Pons (tissue), 1 donor: ENCODE measurements around the gene KRT7.
A peak's percentile ranks its signal among the peaks of the same experiment; 100 is the strongest.

ENCODE experiments used
- DNase-seq: peaks from one replicate; pipeline ENCODE4 v3.0.0-alpha.2; 2016; ENCODE audit warnings: low spot score

Gene KRT7

DNA sequence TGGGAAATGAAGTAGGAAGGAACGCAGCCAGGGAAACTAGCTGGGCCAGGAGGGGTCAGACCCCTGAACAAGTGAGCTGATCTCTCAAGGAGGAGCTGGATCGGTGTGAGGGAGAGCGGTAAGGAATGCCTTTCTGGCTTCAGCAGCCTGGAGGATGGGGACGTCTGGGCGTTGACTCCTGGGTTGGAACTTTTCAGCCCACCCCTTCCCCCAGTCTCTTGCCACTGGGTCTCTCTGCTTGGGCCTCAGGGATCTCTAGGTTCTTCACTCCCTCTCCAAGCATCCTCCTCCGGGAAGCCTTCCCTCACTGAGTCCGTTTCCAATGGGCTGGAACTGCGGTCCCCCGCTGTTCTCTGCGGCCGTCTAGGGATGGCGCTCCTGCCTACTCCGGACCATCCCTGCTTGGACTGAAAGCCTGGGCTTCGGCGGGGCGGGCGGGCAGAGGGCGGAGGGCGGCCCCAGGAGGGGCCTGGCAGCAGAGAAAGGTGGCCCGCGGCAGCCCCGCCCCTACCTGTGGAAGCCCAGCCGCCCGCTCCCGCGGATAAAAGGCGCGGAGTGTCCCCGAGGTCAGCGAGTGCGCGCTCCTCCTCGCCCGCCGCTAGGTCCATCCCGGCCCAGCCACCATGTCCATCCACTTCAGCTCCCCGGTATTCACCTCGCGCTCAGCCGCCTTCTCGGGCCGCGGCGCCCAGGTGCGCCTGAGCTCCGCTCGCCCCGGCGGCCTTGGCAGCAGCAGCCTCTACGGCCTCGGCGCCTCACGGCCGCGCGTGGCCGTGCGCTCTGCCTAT, at the start of gene KRT7:
TSS of gene KRT7 (plus strand) at position 570 of the 788 bp plus-strand sequence. CDS start at position 624, 54 bp downstream.
- no peak for DNase-seq

DNA sequence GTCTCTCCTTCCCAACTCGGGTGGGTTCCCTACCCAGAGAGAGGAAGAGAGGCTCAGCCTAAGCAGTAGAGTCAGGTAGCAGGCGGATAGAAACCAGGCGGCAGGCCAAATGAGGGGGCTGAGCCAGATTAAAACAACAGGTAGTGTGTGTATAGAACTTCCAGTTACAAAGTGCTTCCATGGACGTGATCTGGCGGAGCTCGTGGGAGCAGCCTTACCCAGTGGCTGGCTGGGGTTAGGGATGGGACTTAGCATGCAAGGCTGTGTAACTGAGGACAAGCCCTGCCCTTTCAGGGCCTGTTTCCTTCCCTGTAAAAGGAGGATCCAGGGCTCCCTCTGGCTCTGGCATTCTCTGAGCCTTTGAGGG, 49.5 kb upstream of the KRT7 start:
- DNase-seq: no peak

DNA sequence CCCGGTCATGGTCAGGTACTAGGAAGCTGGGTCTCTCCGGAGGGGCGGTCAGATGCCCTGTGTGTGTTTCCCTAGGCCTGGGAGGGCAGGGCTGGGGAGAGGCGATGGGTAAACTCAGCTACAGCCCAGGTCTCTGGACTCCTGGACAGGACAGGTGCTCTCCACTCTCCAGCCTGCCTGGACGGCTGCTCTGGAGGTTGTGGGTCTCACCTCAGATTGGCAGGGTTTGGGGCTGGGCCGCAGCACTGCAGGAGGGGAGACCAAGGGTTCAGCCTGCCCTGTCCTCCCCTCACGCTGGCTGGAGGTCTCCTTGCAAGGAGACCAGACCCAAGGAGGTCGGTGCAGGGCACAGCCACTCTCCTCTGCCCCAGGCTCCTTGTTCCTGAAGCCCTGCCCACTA, 49.1 kb upstream of the KRT7 start:
- no peak for DNase-seq

DNA sequence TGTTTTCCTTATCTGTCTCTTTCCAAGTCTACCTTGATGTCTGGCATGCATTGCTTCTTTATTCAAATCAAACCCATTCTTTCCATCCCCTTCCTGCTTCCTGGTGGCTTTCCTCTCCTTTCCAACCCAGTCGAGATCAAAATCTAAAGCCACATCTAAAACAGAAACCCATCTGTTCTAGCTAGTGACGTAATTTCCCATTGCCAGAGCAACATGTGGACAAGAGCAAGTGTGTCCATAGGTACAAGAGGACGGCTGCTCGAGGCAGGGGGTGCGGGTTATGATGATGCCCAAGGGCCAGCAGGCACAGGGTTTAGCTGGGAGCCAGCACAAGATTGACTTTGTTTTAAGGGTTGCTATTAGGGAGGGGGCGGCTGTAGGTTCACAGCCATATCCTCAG, 48.2 kb upstream of the KRT7 start:
- no peak for DNase-seq

DNA sequence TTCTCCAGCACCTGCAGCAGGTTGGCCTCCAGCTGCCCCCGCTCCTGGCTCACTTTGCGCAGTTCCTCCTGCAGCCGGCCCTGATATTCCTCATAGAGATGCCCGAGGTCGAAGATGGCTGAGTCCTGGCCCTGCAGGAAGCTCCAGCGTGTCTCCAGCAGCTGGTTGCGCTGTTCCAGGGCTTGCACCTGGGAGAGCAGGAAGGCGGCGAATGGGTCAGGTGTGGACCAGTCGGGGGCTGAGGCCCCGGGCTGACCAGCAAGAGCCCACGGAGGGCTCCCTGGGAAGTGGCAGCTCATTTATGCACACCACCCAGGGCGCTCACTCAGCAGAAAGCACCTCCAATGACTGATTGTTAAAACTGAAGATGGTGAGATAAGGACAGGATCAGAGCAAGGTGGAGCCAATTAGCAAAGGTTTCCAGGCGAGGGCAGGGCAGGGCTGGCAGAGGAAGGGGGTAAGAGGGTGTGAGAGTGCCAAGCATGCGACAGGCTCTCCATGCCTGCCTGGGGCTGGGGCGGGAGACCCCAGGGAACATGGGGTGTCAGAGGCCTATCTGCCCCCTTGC, 47.6 kb upstream of the KRT7 start:
- DNase-seq: no peak

DNA sequence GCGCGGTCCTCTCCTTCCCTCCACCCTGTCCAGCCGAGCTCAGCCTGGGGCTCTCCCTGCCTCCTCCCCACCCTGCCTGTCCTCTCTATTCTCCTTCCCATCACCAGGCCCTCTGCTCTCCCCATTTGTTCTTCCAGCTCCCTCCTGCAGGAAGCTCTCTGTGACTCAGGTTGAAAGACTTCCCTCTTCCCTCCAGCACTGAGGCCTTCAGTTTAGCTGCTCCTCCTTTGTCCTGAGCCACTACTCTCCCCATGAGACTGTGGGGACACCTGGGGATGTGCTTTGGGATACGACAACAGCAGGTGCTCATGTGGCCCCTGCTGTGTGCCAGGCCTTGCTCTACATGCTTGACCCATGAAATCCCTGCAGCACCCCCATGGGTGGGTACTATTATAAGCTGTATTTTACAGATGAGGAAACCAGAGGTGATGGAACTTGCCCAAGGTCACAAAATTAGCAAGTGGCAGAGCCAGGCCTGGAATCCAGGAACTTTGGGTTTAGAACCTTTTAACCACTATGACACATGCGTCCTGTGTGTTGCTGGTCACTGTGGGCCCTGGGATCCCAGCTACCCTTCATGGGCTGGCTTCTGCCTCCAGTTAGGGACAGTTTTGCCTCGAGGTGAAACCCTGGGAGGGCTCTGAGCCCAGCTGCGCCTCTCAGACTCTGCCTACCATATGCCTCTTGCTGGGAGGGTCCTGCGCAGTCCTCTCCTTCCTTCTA, 46.8 kb upstream of the KRT7 start:
- no peak for DNase-seq

DNA sequence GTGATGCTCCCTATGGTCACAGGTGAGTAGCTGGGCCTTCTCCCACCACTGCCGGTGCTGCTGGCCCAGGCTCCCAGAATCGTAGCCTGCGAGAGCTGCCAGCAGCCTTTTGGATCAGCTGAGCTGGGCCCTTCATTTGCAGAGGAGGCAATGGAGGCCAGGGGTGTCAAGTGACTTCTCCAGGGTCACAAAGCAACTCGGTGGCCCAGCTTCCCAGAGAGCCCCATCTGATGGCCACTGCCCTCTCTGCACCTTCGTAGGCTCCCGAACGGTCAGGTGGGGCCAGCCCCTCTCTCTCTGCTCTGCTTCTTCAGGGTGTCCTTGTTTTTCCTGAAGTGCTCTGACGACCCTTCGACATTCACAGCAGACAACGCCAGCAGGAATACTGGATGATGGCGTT, 45.8 kb upstream of the KRT7 start:
- DNase-seq: no peak

DNA sequence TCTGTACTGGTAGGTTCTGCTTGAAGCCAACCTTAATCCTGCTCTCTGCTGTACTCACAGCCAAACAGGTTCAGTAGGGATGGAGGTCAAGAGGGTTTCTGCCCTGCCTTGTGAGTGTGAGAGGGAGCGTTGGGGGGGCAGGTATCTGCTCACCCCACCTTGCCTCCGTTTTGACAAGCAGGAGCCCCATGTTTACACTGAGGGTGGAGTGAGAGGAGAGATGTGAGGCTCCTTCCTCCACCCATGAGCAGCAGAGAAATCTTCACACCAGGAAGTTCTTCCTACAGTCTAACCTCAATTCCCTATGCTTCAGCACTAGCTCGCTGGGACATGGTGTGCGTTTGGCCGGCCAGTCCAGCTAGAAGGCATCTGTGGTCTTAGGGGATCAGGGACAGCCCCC, 45.4 kb upstream of the KRT7 start:
- DNase-seq: no peak

DNA sequence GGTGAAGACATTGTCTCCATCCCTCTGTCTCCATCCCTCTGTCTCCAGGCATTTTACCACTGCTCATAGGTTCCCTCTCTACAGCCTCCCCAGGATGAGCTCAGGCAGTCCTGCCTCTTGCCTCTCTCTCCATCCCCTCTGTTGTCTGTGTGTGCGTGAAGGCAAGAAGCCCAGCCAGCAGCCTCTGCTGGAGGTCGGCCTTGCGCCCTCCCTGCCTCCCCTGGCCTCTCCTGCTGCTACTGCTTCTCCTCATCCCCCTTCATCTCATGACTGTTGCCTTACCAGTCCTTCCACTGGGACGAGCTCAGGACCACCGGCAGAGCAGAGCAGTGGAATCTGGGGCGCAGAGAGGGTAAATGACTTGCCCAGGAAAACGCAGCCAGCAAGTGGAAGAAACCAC, 44.4 kb upstream of the KRT7 start:
- no peak for DNase-seq

DNA sequence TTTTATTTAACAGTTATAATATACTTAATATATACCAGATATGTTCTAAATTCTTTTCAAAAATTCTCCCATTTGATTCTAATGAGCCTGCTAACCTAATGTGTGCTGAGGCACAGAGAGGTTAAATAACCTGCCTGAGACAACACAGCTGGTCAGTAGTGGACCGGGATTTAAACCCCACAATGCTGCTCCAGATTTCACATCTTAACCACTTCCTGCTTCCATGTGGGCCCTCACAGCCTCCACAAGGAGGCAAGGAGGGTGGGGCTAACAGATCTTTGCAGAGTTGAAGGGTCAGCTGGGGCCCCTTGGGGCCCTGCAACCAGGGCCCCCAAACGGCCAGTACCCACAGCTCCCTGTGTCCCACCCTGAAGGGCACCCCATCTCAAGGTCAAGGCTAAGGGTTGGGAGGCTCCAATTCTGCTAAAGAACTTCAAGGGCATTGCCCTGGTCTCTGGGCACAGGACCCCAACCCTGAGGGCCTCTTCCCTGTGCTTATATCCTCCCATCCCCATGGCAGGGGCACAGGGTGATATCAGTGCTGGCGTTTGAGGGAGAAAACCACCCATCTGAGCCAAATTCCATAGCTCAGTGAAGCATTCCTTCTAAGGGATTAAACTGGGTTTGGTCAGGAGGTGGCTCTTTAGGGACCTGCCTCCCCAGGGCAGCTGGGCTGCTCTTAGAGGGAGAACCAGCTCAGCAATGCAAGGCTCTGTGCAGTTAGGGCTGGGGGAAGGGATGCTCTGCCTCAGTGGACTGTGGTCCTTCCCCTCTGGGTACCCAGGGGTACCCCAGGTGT, 43.5 kb upstream of the KRT7 start:
- no peak for DNase-seq

DNA sequence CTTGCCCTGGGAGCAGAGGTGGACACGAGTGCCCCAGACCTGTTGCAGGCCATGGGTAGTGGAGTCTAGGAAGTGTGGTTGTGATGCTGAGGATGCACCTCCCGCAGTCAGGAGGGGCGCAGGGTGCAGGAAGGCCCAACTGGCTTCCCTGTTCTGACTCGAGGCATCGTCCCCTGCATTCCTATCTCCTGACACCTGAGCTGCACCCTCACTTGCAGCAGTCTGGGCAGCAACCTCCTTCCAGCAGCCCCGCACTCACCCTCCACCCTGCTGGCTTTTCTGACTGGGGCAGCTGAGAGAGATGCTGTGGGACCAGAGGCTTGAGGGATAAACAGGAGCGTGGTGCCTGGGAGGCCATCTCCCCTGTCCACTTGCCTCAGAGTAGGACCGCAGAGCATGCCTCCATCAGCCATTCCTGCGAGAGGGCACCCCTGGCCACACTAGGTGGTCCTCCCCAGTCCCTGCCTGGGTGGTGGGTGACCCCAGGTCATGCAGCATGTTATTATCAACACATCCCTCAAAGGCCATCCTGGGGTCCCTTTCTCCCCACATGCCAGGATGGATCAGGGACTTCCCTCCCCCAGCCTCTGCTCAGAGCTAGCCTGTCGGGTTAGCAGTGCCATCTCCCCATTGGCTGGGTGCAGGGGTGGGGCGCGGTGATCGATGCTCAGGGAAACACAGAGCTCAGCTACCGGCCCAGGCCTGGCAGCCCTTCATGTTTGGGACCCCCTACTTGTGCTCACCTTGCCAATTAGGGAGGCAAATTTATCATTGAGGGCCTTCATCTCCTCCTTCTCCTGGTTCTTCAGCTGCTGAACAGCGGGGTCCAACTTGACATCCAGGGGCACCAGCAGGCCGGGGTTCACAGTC, 41.9 kb upstream of the KRT7 start:
- DNase-seq: no peak

DNA sequence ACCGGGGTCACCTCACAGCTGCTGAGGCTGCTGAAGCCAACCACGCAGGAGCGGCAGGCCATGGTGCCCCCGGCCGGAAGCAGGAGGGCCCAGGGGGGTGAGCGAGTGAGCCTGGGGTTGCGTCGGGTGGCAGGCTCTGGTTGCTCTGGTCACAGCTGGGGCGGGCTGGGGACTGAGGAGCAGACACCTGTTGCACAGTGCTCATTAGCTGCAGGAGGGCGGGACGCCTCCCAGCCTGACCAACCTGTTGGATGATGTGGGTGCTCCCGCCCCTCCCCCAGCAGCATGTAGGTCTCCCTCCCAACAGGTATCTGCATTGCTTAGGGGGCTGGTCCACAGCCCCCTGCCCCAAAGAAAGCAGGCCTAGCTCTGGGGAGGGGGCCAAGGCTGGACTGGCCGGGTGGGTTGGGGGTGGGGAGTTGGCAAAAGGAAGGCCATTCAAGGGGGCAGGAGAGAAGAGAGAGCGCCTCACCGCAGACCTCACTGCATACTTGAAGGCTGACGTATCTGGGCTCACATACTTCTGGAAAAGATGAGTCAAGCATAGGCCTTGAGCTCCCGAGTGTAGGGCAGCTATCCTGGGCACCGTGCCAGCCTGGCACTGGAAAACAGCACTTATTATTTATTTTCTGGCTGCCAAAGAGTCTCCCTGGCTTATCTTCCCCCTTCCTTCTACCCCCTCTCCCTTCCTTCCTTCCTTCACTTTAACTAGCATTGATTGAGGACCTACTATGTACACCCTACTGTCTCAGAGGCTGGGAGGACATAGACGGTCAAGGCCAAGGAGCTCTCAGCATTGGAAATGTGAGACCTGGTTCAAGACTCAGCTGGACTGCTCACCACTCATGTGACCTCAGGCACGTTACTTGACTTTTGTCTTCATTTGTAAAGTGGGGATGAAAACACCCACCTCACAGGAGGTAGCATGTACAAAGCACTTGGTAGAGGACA, 40.9 kb upstream of the KRT7 start, which contains the start of gene KRT80:
TSS of gene KRT80 (minus strand) at position 174 of the 951 bp plus-strand sequence. CDS start at position 62, 112 bp downstream.
- DNase-seq: peak; percentile 79

DNA sequence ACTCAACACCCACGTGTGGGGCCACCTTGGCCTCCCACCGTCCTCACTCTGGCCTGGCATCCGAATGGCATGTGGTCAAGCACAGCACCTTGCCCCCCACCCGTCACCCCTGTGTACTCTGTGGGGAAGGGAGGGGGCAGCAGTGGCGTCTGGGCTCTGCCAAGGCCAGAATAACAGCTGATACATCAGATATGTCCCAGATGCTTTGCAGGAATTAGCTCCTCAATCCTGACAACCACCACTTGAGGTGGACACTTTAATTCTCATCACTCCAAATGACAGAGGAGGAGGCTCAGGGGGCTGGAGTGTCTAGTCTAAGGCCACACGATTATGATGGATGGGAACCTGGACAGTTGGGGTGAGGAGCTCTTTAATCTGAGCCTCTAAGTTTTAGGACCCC, 39.5 kb upstream of the KRT7 start:
- DNase-seq: no peak

DNA sequence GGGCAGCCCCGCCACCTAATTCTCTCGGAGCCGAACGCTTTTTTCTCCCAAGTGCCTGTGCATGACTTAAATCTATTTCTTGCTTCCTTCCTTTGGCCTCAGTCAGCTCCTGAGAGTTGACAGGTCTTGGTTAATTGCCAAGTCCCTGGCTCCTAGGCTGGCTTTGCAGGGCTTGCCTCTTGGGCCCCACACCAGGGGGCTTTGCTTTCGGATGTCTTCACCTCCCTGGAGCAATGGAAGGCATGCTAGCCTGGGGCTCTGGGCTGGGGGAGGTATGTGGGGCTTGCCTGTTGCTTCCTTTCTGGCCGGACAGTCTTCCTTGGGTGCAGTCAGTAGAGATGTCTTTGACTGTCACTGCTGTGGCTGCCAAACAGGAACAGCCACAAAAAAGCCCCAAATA, 39.1 kb upstream of the KRT7 start:
- no peak for DNase-seq

DNA sequence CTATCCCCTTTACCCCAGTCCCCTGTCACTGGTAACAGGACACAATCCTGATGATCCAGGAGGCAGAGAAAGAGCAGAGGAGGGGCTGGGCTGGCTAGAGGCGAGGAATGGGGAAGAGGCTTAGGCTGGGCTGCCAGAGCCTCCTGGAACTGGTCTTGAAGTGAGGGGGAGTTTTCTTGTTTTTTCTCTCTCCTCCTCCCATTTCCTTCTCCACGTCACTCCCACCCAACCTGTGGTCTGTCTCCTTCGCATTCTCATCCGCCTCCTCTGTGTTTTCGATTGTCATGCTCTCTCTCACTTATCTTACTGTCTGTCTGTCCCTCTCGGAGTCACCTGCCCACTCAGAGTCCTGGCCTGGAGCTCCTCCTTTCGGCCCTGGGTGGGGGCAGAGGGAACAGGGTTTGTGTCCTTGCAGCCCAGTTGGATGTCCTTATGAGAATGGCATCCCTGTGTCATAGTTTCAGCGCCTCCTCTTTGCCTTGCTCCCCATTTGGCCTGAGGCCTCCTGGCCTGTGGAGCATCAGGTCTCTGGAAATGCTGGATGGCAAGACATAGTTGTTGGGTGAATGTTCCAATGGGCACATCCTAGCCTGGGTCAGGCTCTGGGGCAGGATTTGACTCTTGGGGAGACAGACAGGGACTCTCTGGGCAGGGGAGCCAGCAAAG, 37.8 kb upstream of the KRT7 start:
- no peak for DNase-seq

DNA sequence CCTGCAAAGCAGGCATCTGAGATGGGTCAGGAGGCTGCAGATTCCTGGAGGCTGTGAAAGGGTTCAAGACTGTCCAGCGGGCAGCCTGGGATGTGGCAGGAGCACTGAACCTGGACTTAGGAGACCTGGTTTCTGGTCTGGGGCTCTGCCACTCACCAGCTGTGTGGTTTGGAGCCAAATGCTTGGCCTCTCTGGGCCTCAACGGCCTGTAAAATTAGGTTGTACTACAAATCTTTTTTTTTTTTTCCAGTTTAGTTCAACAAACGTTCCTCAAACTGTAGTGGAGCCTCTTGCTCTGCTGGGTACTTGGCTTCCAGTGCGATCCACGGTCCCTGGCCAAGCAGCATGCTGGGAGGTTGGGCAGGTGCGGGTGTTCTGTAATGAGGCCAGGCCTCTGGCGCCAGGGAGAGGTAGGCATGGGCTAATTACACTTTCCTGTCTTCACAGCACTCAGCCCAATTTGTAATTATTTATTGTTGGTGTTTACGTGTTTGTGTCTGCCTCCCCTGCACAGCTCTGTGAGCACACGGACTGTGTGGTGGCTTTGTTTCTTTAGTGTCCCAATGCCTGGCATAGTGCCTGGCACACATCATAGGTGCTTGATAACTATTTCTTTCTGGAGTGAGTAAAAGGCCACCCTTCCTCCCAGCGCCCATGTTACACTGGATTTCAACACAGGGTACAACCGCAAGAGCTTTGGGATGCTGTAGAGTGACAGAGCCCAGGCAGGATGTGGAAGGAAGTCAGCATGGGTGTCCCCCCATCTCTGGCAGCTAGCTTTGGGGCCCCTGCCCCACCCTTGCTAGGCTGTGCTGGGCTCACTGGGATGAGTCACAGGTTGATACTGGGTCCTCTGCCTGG, 35.4 kb upstream of the KRT7 start:
- DNase-seq: no peak

DNA sequence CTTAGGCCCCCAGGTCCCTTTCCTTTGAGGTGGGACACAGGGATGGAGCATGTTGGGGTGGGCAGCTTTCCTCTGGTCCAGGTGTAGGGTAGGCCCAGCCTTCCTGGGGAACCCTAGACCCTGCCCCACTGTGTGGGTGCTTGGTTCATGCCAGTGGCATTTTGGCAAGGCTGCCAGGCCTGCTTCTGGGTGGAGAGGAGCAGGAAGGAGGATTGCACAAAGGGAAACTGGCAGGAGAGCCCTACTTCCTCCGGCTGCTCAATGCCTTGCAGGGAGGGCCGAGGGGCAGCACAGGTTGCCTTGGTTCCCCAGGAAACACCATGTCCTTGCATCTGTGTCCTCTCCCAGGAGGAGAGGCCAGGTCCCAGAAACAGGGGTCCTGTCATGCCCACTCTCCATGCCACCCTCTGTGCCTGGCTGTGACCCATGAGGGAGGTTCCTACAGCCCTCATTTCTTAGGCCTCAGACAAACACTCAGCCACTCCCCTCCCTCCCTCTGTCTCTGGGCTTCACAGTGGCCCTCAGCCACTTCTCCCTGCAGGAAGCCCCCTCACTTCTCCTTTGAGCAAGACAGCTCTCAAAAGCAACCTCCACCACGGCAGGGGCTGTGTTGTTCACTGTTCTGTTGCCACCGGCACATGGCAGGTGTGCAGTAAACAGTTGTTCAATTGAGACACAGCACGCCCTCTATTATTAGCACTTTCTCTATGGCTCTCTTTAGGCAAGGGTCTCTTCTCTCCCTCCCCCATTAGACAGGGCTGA, 34.4 kb upstream of the KRT7 start:
- no peak for DNase-seq
